HG02943 (cell line): Measurements from ENCODE around the gene PPP1R16B.

ENCODE experiments used
- ATAC-seq: cut with Tn5 transposase; IDR thresholded peaks from one replicate; pipeline ENCODE4 v1.9.1; 2021; ENCODE audit warnings: mild to moderate bottlenecking, low read depth, moderate library complexity; ENCODE audit not compliant: unreplicated experiment

The PPP1R16B gene

GRCh38 chr20:38872491-38873049 is 67.1 kb downstream of the PPP1R16B start:
- no peak for ATAC-seq

- peak; percentile 45 for ATAC-seq
These were observed 67.6 kb downstream of the PPP1R16B start for GRCh38 chr20:38873050-38873581.

GRCh38 chr20:38874460-38875174 is 69.1 kb downstream of the PPP1R16B start:
- no peak for ATAC-seq

GRCh38 chr20:38875175-38875993 is 69.9 kb downstream of the PPP1R16B start:
- ATAC-seq = peak; percentile 62

GRCh38 chr20:38877483-38877882 is 72.0 kb downstream of the PPP1R16B start:
- ATAC-seq = no peak

GRCh38 chr20:38878866-38879265 is 73.4 kb downstream of the PPP1R16B start:
- no peak for ATAC-seq

GRCh38 chr20:38880952-38881735 is 75.6 kb downstream of the PPP1R16B start:
- no peak for ATAC-seq

GRCh38 chr20:38881806-38882440 is 76.4 kb downstream of the PPP1R16B start:
- ATAC-seq = no peak

GRCh38 chr20:38882600-38882999 is 77.1 kb downstream of the PPP1R16B start:
- no peak for ATAC-seq

- ATAC-seq = no peak
These were observed 77.8 kb downstream of the PPP1R16B start for GRCh38 chr20:38883081-38883980.

GRCh38 chr20:38883981-38884733 is 78.7 kb downstream of the PPP1R16B start:
- no peak for ATAC-seq

GRCh38 chr20:38885357-38885756 is 79.9 kb downstream of the PPP1R16B start:
- no peak for ATAC-seq

GRCh38 chr20:38888059-38888831 is 82.7 kb downstream of the PPP1R16B start:
- ATAC-seq = no peak

- ATAC-seq = no peak
These were observed 83.6 kb downstream of the PPP1R16B start for GRCh38 chr20:38889050-38889449.

GRCh38 chr20:38889792-38890496 is 84.4 kb downstream of the PPP1R16B start:
- no peak for ATAC-seq

GRCh38 chr20:38890497-38890818 is 85.0 kb downstream of the PPP1R16B start:
- ATAC-seq = no peak
